T-cell (primary cell): ENCODE measurements around the gene ZNF768. TPM values are rescaled to one million over a fixed set of nuclear protein-coding genes. Genes with fewer than 3 reads are reported as not detected.
"Not testable (repeated sequence)": the region's sequence is repeated elsewhere in the genome, so short reads cannot be mapped to it uniquely, and the experiment has no call there.

ENCODE experiments used
- ATAC-seq, 4 experiments: fragments of 200-7000 bp in 3 of 4; fragments of 150-1000 bp in 1 of 4; cut with Tn5 transposase; replicated peaks in 1 of 4; 1 replicate in 3 of 4; 2 replicates in 1 of 4; pipeline ENCODE4 v1.10.0; 2021; ENCODE audit warnings: moderate library complexity in 3 of 4, mild to moderate bottlenecking in 2 of 4, moderate number of reproducible peaks in 1 of 4
- CTCF ChIA-PET, 2 donors: fragments of 300-600 bp; sonication (Branson Sonifier 250); formaldehyde crosslinking; loops; one replicate each; lab custom pipeline; 2022; ENCODE audit warnings: antibody characterized with exemption in 2 of 2; lab: Charles Lee
- POLR2A ChIA-PET, 2 donors: fragments of 300-600 bp; sonication (Branson Sonifier 250); formaldehyde crosslinking; loops; one replicate each; lab custom pipeline; 2022; ENCODE audit warnings: antibody characterized with exemption in 2 of 2; lab: Charles Lee
- DNase-seq, 35 experiments: peaks; one replicate each; pipeline versions ENCODE4 v3.0.0 to v3.0.0-alpha.2; 2013 to 2023
- H3K27ac ChIP-seq: one replicate; pipeline ENCODE4 v1.5.1; 2013; ENCODE audit warnings: low read length
- H3K27me3 ChIP-seq, 2 experiments: replicated peaks in 1 of 2; 1 replicate in 1 of 2; 2 replicates in 1 of 2; pipeline versions ENCODE4 v1.6.1 to v1.7.0; 2013; ENCODE audit warnings: low read length in 1 of 2, mixed read lengths in 1 of 2; ENCODE audit not compliant: control insufficient read depth in 2 of 2, insufficient read depth in 2 of 2; ENCODE audit errors: extremely low read depth in 1 of 2
- H3K36me3 ChIP-seq, 2 donors: 1 replicate in 1 of 2; 2 replicates in 1 of 2; pipeline versions ENCODE4 v1.6.1 to v1.7.0; 2013; ENCODE audit warnings: low read length in 1 of 2; ENCODE audit not compliant: control insufficient read depth in 2 of 2, insufficient read depth in 1 of 2; ENCODE audit errors: extremely low read depth in 1 of 2
- H3K4me1 ChIP-seq, 2 experiments: 1 replicate in 1 of 2; 2 replicates in 1 of 2; pipeline versions ENCODE4 v1.6.1 to v1.7.0; 2013; ENCODE audit warnings: low read length in 2 of 2, mixed read lengths in 1 of 2; ENCODE audit not compliant: insufficient read depth in 2 of 2, control insufficient read depth in 1 of 2; ENCODE audit errors: extremely low read depth in 1 of 2
- H3K4me3 ChIP-seq, 2 donors: 1 replicate in 1 of 2; 2 replicates in 1 of 2; pipeline versions ENCODE4 v1.5.1 to v1.7.0; 2013; ENCODE audit warnings: mild to moderate bottlenecking in 2 of 2, low read length in 1 of 2, moderate library complexity in 1 of 2; ENCODE audit not compliant: control insufficient read depth in 1 of 2; ENCODE audit errors: extremely low read depth in 1 of 2
- H3K9me3 ChIP-seq: 2 replicates; pipeline ENCODE4 v1.7.0; 2013
- H3K27ac Mint-ChIP-seq, 2 donors: one replicate each; pipeline ENCODE4 v1.8.0; 2020 to 2021; ENCODE audit warnings: mild to moderate bottlenecking in 2 of 2, mixed read lengths in 2 of 2
- H3K27me3 Mint-ChIP-seq, 2 donors: one replicate each; pipeline ENCODE4 v1.8.0; 2021 to 2022; ENCODE audit warnings: mixed read lengths in 2 of 2
- H3K36me3 Mint-ChIP-seq: one replicate; pipeline ENCODE4 v1.8.0; 2021; ENCODE audit warnings: mixed read lengths
- H3K4me1 Mint-ChIP-seq, 3 donors: one replicate each; pipeline ENCODE4 v1.8.0; 2020 to 2022; ENCODE audit warnings: mixed read lengths in 3 of 3, mild to moderate bottlenecking in 1 of 3
- H3K4me3 Mint-ChIP-seq, 3 donors: one replicate each; pipeline ENCODE4 v1.8.0; 2020 to 2022; ENCODE audit warnings: mild to moderate bottlenecking in 3 of 3, mixed read lengths in 3 of 3, moderate library complexity in 3 of 3
- H3K9me3 Mint-ChIP-seq, 3 donors: one replicate each; pipeline ENCODE4 v1.8.0; 2020 to 2022; ENCODE audit warnings: mixed read lengths in 3 of 3
- WGBS: methylation state at CpG from one replicate; pipeline ENCODE4 v1.1.5; 2013; ENCODE audit warnings: missing lambda C conversion rate; ENCODE audit not compliant: insufficient coverage; 5-methylcytosine and 5-hydroxymethylcytosine counted together
- total RNA-seq, 35 experiments: library from RNA in 6 of 35; stranded (reverse) in 6 of 35; fragments of 120-200 nt in 1 of 35; gene quantifications; one replicate each; pipeline versions ENCODE4 v1.2.1 to v1.2.4 and lab custom pipeline; 2013 to 2026

The ZNF768 gene
- total RNA-seq, 5 donors from 2014 or later (not counting 1 experiment from before 2014, with no cell fraction given), result 5.0 to 8.3 (median 7.2) TPM

GRCh38 chr16:30525844-30526136, 576 bp downstream of the ZNF768 start:
- DNase-seq, result no peak
- Histone ChIP-seq H3K9me3 (no peaks in the 10 kb centered on the region), H3K36me3 (peaks cover 0 to 14% of the 10 kb centered on the region in 2 donors), H3K4me3 (peak overlapping the region in 1 of 2 donors; percentile 46), H3K27ac (peak overlapping the region; percentile 5), H3K27me3 (no peaks in the 10 kb centered on the region), H3K4me1 (peaks cover 2 to 31% of the 10 kb centered on the region in 2 experiments)
- Mint-ChIP-seq H3K4me1 (peaks cover 13 to 30% (median 30%) of the 10 kb centered on the region in 3 donors), H3K27ac (peak overlapping the region; percentile 55 to 90), H3K9me3 (no peaks in the 10 kb centered on the region), H3K4me3 (peak overlapping the region; percentile 69 to 87 (median 83)), H3K27me3 (no peaks in the 10 kb centered on the region), H3K36me3 (peaks cover 6% of the 10 kb centered on the region)
- no peak for ATAC-seq
- ChIA-PET POLR2A (no interaction called here), CTCF (no interaction called here)
- 76% methylated on average over 3 of the region's 4 CpGs for WGBS

- peak overlapping the region in 1 of 2 donors; percentile 55 for H3K27ac Mint-ChIP-seq
- Histone ChIP-seq H3K4me1 (peaks cover 2 to 22% of the 10 kb centered on the region in 2 experiments), H3K4me3 (no peak overlapping the region), H3K27me3 (no peaks in the 10 kb centered on the region), H3K27ac (no peak overlapping the region), H3K36me3 (peaks cover 0 to 20% of the 10 kb centered on the region in 2 donors), H3K9me3 (no peaks in the 10 kb centered on the region)
- peak overlapping the region; percentile 32 to 53 (median 39) for H3K4me3 Mint-ChIP-seq
- no peaks in the 10 kb centered on the region for H3K9me3 Mint-ChIP-seq
- peaks cover 13 to 24% (median 24%) of the 10 kb centered on the region in 3 donors for H3K4me1 Mint-ChIP-seq
- POLR2A ChIA-PET, result interaction anchor here in 1 of 2 donors (0.7 kb wide), 1 partner anchor 27 kb away, joined by 3 read pairs; no protein-coding TSS in a partner anchor
- CTCF ChIA-PET, result interaction anchor here in 1 of 2 donors (0.6 to 1.3 kb wide), 2 partner anchors 92 to 116 kb away, joined by 3 to 6 read pairs; no protein-coding TSS in a partner anchor
- WGBS, result 97% methylated on average over 59 of the region's 60 CpGs
- peaks cover 13% of the 10 kb centered on the region for H3K36me3 Mint-ChIP-seq
- DNase-seq (no peak), ATAC-seq (no peak)
- H3K27me3 Mint-ChIP-seq, result no peaks in the 10 kb centered on the region
These were observed 1.5 kb downstream of the ZNF768 start for GRCh38 chr16:30524575-30525568.

GRCh38 chr16:30523768-30524574, 2.4 kb downstream of the ZNF768 start:
- 87% methylated on average over 10 of the region's 26 CpGs for WGBS
- Mint-ChIP-seq H3K27me3 (no peaks in the 10 kb centered on the region), H3K9me3 (no peaks in the 10 kb centered on the region), H3K36me3 (peaks cover 21% of the 10 kb centered on the region), H3K4me3 (no peak overlapping the region), H3K27ac (peak overlapping the region in 1 of 2 donors; percentile 55), H3K4me1 (peaks cover 19 to 22% (median 20%) of the 10 kb centered on the region in 3 donors)
- no peaks in the 10 kb centered on the region for H3K9me3 ChIP-seq
- ChIA-PET CTCF (interaction anchor here in 1 of 2 donors (0.6 to 1.3 kb wide), 2 partner anchors 91 to 115 kb away, joined by 3 to 6 read pairs; no protein-coding TSS in a partner anchor), POLR2A (no interaction called here)
- no peak overlapping the region for H3K27ac ChIP-seq
- ATAC-seq (no peak), DNase-seq (no peak)
- no peaks in the 10 kb centered on the region for H3K27me3 ChIP-seq
- peaks cover 0 to 29% of the 10 kb centered on the region in 2 donors for H3K36me3 ChIP-seq
- H3K4me1 ChIP-seq, result peaks cover 2 to 25% of the 10 kb centered on the region in 2 experiments
- no peak overlapping the region for H3K4me3 ChIP-seq

- H3K4me3 ChIP-seq, H3K27me3 ChIP-seq, H3K27ac ChIP-seq, ATAC-seq, DNase-seq, H3K9me3 Mint-ChIP-seq, POLR2A ChIA-PET, H3K9me3 ChIP-seq, H3K27me3 Mint-ChIP-seq: not testable (repeated sequence)
- H3K36me3 ChIP-seq, result peaks cover 1 to 39% of the 10 kb centered on the region in 2 donors
- Mint-ChIP-seq H3K4me1 (peaks cover 18 to 26% (median 19%) of the 10 kb centered on the region in 3 donors), H3K27ac (peak overlapping the region in 1 of 2 donors; percentile 4), H3K36me3 (peaks cover 26% of the 10 kb centered on the region), H3K4me3 (peak overlapping the region in 1 of 3 donors; percentile 13)
- 79% methylated on average over 7 of the region's 12 CpGs for WGBS
- H3K4me1 ChIP-seq, result peaks cover 3 to 30% of the 10 kb centered on the region in 2 experiments
- CTCF ChIA-PET, result interaction anchor here in 1 of 2 donors (0.5 kb wide), 1 partner anchor 73 kb away, joined by 5 read pairs; no protein-coding TSS in a partner anchor
These were observed 3.5 kb downstream of the ZNF768 start for GRCh38 chr16:30522702-30523463.

- ChIA-PET POLR2A (no interaction called here), CTCF (no interaction called here)
- Mint-ChIP-seq H3K27ac (peak overlapping the region; percentile 4), H3K36me3 (peaks cover 31% of the 10 kb centered on the region), H3K4me1 (peaks cover 11 to 19% (median 13%) of the 10 kb centered on the region in 3 donors), H3K9me3 (no peaks in the 10 kb centered on the region), H3K27me3 (no peaks in the 10 kb centered on the region), H3K4me3 (no peak overlapping the region)
- no peaks in the 10 kb centered on the region for H3K27me3 ChIP-seq
- H3K4me3 ChIP-seq, result no peak overlapping the region
- 86% methylated on average over 7 of the region's 11 CpGs for WGBS
- no peaks in the 10 kb centered on the region for H3K9me3 ChIP-seq
- no peak for ATAC-seq
- no peak overlapping the region for H3K27ac ChIP-seq
- H3K36me3 ChIP-seq, result peaks cover 9 to 47% of the 10 kb centered on the region in 2 donors
- H3K4me1 ChIP-seq, result peaks cover 2 to 26% of the 10 kb centered on the region in 2 experiments
- DNase-seq, result no peak
These were observed 4.3 kb downstream of the ZNF768 start for GRCh38 chr16:30521873-30522641.
